Urinary bladder (tissue), 4 donors: ENCODE data around the gene DCC. TPM values are rescaled to one million over a fixed set of nuclear protein-coding genes. Genes with fewer than 3 reads are reported as not detected.

Experiments used
- DNase-seq: peaks from one replicate; pipeline ENCODE4 v3.0.0-alpha.2; 2015; ENCODE audit errors: extremely low spot score
- H3K27ac ChIP-seq: one replicate; pipeline ENCODE4 v1.5.1; 2013; ENCODE audit warnings: low read depth, mild to moderate bottlenecking, moderate library complexity
- H3K36me3 ChIP-seq: one replicate; pipeline ENCODE4 v1.6.1; 2013; ENCODE audit warnings: mild to moderate bottlenecking, moderate library complexity; ENCODE audit not compliant: insufficient read depth
- H3K4me1 ChIP-seq: one replicate; pipeline ENCODE4 v1.6.1; 2013; ENCODE audit warnings: mild to moderate bottlenecking, moderate library complexity; ENCODE audit not compliant: insufficient read depth
- H3K4me3 ChIP-seq: one replicate; pipeline ENCODE4 v1.5.1; 2013; ENCODE audit warnings: low read depth, low read length
- WGBS: extraction: QIAGEN DNeasy Blood & Tissue Kit; methylation state at CpG from one replicate; pipeline ENCODE4 v1.1.7; 2013; 5-methylcytosine and 5-hydroxymethylcytosine counted together
- polyA plus RNA-seq: library from polyadenylated mRNA; stranded (reverse); fragments of 200-250 nt; gene quantifications from one replicate; pipeline ENCODE4 v1.2.3, GENCODE V29; 2013
- total RNA-seq: library from RNA; depleted of rRNA; stranded (reverse); fragments of >200 nt; gene quantifications from one replicate; pipeline ENCODE4 v1.2.3, GENCODE V29; 2014
- donor health status: healthy with polysubstance abuse.
- donor health status: healthy.

DCC gene
- total and polyA plus RNA-seq, 2 donors, result 0.08 to 2.0 TPM

GRCh38 chr18:52897611-52898484 is 557.9 kb downstream of the DCC start:
- DNase-seq, result no peak
- no peaks in the 10 kb centered on the region for H3K4me1 ChIP-seq
- 73% methylated on average over 5 of the region's 5 CpGs for WGBS

DNA sequence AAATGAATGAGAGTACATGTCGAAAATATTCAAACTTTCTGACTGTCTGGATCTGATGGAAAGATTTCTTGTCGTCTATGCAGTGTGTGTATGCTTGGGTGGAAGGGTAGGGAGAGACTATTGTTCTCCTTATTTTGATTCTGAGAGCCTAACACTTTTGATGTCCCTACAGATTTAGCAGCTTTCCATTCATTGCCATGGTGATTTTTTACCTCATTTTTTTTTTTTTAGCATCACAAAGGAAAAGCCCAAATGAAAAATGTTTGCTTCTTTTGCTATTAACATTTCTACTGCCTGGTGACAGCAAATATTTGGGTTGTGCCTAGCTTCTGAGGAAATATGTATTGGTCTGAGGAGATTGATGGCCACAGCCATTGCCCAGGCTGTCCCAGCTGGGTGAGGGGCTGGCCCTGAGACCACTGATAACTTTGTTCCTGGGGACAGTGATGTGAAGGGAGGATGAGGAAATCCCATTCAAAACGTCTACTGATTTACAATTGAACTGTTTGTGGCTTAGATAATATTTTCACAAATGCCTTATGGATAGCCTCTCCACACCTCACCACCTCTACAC is 558.6 kb downstream of the DCC start:
- H3K4me3 ChIP-seq, result no peak overlapping the region
- H3K4me1 ChIP-seq, result no peaks in the 10 kb centered on the region
- 58% methylated on average over 3 of the region's 3 CpGs for WGBS
- H3K27ac ChIP-seq, result no peak overlapping the region
- DNase-seq, result no peak
- H3K36me3 ChIP-seq, result no peaks in the 10 kb centered on the region

More at GRCh38 chr18:52897611-52898484, 557.9 kb downstream of the DCC start:
- H3K27ac ChIP-seq, result no peak overlapping the region
- no peaks in the 10 kb centered on the region for H3K36me3 ChIP-seq
- H3K4me3 ChIP-seq, result no peak overlapping the region

- Histone ChIP-seq H3K27ac (no peak overlapping the region), H3K4me1 (no peaks in the 10 kb centered on the region), H3K4me3 (no peak overlapping the region), H3K36me3 (no peaks in the 10 kb centered on the region)
- 63% methylated on average over 3 of the region's 3 CpGs for WGBS
- no peak for DNase-seq
Measured at GRCh38 chr18:52902188-52902587, 562.2 kb downstream of the DCC start.

DNA sequence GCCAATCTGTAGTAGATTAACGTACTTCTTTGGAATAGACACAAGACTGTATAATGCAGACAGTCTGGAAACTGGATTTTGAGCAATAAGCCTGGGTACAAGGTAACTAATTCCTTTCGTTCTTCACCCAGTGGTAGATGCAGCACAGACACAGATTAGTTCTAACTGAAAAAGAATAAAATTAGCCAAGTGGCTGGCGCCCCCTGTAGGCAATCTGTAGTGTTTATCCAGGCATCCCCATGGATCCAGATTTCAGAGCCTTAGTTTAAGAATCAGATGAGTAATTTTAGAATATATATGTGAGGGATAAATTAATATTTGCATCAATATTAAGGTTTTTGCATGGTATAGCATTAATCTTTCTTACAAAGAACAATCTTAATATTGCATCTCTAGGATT is 563.9 kb downstream of the DCC start:
- no peak for DNase-seq
- H3K27ac ChIP-seq, result no peak overlapping the region
- WGBS, result 22% methylated on average over 3 of the region's 3 CpGs
- H3K4me3 ChIP-seq, result no peak overlapping the region
- no peaks in the 10 kb centered on the region for H3K4me1 ChIP-seq
- H3K36me3 ChIP-seq, result no peaks in the 10 kb centered on the region

DNA sequence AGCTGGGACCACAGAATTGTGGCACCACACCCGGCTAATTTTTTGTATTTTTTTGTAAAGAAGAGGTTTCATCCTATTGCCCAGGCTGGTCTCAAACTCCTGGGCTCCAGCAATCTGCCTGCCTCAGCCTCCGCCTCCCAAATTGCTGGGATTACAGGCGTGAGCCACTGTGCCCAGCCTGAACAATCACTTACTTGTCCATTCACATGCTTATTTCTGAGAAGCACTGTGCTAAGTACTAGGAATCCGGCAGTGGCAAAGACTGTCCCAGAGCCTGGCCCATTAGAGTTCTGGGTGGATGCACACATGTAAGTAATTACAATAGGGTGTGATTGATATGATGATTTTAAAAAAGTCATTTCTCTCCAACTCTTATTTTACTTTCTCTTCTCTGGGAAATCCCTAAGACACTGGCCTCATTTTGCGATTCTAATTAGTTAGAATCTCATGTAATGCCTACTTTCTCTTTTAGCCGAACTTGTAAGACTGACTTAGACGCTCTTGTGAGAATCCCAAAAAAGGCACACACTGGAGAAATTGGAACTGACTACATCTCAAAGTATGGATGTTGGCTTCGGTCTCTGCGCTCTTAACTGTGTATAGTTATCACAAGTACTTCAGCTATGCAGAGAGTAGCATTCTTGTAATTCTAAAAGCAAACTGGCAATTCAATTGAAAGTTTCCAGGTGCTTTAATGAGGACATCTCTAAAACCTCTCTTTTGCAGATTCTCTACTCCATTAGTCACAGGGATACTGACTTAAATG is 567.7 kb downstream of the DCC start:
- Histone ChIP-seq H3K4me1 (no peaks in the 10 kb centered on the region), H3K27ac (no peak overlapping the region), H3K36me3 (no peaks in the 10 kb centered on the region), H3K4me3 (no peak overlapping the region)
- WGBS, result 74% methylated on average over 9 of the region's 9 CpGs
- no peak for DNase-seq

DNA sequence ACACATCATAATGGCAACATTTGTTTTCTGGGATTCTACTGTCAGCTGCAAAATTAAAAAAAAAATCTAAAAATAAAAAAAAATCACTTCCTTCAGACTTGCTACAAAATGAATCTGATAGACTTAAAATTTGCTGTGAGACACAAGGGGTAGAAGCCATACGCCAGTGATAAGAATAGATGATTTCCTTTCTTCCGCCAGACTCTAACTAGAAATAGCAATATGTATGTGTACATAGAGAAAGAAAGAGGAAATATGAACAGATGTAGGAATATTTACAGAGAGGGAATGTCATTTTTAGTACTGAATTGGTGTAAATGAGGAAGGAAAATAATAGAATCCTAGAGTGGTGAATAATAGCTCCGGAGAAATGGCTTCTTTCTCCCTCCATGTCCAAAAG is 574.2 kb downstream of the DCC start:
- no peaks in the 10 kb centered on the region for H3K36me3 ChIP-seq
- H3K27ac ChIP-seq, result no peak overlapping the region
- 64% methylated on average over 3 of the region's 3 CpGs for WGBS
- no peak for DNase-seq
- no peaks in the 10 kb centered on the region for H3K4me1 ChIP-seq
- H3K4me3 ChIP-seq, result no peak overlapping the region

- WGBS, result 55% methylated on average over 1 of the region's 1 CpG
- H3K4me3 ChIP-seq, result no peak overlapping the region
- H3K27ac ChIP-seq, result no peak overlapping the region
- H3K4me1 ChIP-seq, result no peaks in the 10 kb centered on the region
- DNase-seq, result no peak
- no peaks in the 10 kb centered on the region for H3K36me3 ChIP-seq
Measured at GRCh38 chr18:52920665-52921064, 580.7 kb downstream of the DCC start.

- WGBS, result 78% methylated on average over 2 of the region's 2 CpGs
- no peaks in the 10 kb centered on the region for H3K4me1 ChIP-seq
- DNase-seq, result no peak
- no peak overlapping the region for H3K27ac ChIP-seq
- H3K4me3 ChIP-seq, result no peak overlapping the region
- H3K36me3 ChIP-seq, result no peaks in the 10 kb centered on the region
Measured at GRCh38 chr18:52933356-52933755, 593.4 kb downstream of the DCC start.

DNA sequence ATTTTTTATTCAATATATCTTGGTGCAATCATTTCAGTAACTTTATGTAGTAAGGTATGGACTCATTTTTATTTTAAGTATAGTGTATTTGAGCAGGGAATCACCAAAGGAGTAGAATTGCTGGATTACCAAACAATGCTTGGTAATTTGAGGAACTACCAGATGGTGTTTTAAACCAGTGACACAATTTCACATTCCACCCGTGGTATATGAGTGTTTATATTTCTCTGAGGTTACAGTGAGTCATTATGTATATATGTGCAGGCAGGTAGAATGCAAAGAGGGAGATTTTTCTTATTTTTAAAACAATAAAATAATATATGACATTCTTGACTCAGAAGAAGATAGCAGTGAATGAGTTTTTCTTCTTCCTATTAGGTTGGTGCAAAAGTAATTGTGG is 596.9 kb downstream of the DCC start:
- WGBS, result 15% methylated on average over 1 of the region's 1 CpG
- Histone ChIP-seq H3K4me1 (no peaks in the 10 kb centered on the region), H3K4me3 (no peak overlapping the region), H3K27ac (no peak overlapping the region), H3K36me3 (no peaks in the 10 kb centered on the region)
- DNase-seq, result no peak

GRCh38 chr18:52937840-52938239 is 597.8 kb downstream of the DCC start:
- Histone ChIP-seq H3K27ac (no peak overlapping the region), H3K36me3 (no peaks in the 10 kb centered on the region), H3K4me1 (no peaks in the 10 kb centered on the region), H3K4me3 (no peak overlapping the region)
- DNase-seq, result no peak
- WGBS, result 95% methylated on average over 6 of the region's 6 CpGs

- WGBS, result 39% methylated on average over 2 of the region's 2 CpGs
- H3K36me3 ChIP-seq, result no peaks in the 10 kb centered on the region
Measured at GRCh38 chr18:52945552-52945951, 605.6 kb downstream of the DCC start.

GRCh38 chr18:52948868-52949444 is 609.0 kb downstream of the DCC start:
- no peaks in the 10 kb centered on the region for H3K4me1 ChIP-seq
- no peak overlapping the region for H3K4me3 ChIP-seq
- no peak for DNase-seq
- 29% methylated on average over 1 of the region's 1 CpG for WGBS
- no peaks in the 10 kb centered on the region for H3K36me3 ChIP-seq
- no peak overlapping the region for H3K27ac ChIP-seq

More at GRCh38 chr18:52945552-52945951, 605.6 kb downstream of the DCC start:
- no peak overlapping the region for H3K4me3 ChIP-seq
- DNase-seq, result no peak
- no peak overlapping the region for H3K27ac ChIP-seq
- no peaks in the 10 kb centered on the region for H3K4me1 ChIP-seq

DNA sequence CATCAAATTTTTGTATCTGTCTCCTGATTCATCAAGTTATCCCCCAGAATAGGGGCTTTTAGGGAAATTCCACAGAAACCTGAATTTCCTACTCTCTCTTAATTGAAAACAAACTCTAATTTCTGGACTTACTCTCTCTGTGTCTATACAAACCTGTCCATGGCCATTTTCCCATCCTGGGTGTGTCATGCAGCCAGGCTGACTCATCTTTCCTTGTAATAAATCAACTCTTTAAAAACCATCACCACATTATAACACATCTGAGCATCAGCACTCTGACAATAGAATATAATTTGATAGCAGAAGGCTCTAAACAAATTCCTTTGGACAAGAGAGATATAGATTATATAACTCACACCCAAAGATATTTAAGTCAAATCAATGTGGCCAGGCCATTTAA is 610.2 kb downstream of the DCC start:
- Histone ChIP-seq H3K27ac (no peak overlapping the region), H3K4me1 (no peaks in the 10 kb centered on the region), H3K4me3 (no peak overlapping the region), H3K36me3 (no peaks in the 10 kb centered on the region)
- no peak for DNase-seq
